ENCODE measurements around the gene AGXT.

DNA sequence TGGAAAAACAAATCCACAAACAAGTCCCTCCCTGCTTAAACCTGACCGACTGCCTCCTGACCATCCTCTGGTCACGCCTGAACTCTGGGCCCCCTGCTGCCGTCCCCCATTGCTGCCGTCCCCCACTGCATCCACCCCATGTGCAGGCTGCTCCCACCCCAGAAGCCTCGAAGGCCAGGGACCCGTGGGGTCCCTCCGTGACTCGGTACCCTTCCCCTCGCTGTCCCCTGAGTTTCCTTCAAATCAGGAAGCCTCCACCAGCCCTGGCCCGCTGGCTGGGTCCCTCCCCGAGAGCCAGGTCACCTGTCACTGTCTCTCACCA is 17.9 kb upstream of the AGXT start:
- TF ChIP-seq, protein P1, sequence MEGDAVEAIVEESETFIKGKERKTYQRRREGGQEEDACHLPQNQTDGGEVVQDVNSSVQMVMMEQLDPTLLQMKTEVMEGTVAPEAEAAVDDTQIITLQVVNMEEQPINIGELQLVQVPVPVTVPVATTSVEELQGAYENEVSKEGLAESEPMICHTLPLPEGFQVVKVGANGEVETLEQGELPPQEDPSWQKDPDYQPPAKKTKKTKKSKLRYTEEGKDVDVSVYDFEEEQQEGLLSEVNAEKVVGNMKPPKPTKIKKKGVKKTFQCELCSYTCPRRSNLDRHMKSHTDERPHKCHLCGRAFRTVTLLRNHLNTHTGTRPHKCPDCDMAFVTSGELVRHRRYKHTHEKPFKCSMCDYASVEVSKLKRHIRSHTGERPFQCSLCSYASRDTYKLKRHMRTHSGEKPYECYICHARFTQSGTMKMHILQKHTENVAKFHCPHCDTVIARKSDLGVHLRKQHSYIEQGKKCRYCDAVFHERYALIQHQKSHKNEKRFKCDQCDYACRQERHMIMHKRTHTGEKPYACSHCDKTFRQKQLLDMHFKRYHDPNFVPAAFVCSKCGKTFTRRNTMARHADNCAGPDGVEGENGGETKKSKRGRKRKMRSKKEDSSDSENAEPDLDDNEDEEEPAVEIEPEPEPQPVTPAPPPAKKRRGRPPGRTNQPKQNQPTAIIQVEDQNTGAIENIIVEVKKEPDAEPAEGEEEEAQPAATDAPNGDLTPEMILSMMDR (IDR thresholded peaks at IDR 0.05; ENCODE audit: insufficient read depth, low read length), result no peak
- TF ChIP-seq, protein P2, sequence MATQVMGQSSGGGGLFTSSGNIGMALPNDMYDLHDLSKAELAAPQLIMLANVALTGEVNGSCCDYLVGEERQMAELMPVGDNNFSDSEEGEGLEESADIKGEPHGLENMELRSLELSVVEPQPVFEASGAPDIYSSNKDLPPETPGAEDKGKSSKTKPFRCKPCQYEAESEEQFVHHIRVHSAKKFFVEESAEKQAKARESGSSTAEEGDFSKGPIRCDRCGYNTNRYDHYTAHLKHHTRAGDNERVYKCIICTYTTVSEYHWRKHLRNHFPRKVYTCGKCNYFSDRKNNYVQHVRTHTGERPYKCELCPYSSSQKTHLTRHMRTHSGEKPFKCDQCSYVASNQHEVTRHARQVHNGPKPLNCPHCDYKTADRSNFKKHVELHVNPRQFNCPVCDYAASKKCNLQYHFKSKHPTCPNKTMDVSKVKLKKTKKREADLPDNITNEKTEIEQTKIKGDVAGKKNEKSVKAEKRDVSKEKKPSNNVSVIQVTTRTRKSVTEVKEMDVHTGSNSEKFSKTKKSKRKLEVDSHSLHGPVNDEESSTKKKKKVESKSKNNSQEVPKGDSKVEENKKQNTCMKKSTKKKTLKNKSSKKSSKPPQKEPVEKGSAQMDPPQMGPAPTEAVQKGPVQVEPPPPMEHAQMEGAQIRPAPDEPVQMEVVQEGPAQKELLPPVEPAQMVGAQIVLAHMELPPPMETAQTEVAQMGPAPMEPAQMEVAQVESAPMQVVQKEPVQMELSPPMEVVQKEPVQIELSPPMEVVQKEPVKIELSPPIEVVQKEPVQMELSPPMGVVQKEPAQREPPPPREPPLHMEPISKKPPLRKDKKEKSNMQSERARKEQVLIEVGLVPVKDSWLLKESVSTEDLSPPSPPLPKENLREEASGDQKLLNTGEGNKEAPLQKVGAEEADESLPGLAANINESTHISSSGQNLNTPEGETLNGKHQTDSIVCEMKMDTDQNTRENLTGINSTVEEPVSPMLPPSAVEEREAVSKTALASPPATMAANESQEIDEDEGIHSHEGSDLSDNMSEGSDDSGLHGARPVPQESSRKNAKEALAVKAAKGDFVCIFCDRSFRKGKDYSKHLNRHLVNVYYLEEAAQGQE (IDR thresholded peaks at IDR 0.05; ENCODE audit: insufficient replicate concordance, low read depth), result no peak
